Measurements from ENCODE around the gene PCDH11Y.
"Not testable (repeated sequence)": the region's sequence is repeated elsewhere in the genome, so short reads cannot be mapped to it uniquely, and the experiment has no call there.

DNA sequence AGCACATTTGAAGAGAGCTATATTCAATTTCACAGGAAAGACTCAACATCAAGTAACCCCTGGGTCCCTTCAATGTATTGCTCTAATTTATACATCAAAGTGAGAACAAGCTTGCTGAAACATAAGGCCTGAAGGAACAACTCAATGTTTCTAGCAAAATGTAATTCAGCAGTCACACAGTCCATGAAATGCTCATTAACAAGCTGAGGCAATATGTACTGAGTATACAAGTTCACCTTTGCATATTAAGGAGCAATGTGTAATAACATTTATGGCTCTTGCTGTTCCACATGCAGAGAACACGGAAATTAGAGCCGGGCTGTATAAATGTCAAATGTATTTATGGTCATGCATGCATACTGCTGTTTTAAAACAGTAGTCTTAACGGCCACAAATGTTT is 342.1 kb downstream of the PCDH11Y start:
- TF ChIP-seq, protein P1, sequence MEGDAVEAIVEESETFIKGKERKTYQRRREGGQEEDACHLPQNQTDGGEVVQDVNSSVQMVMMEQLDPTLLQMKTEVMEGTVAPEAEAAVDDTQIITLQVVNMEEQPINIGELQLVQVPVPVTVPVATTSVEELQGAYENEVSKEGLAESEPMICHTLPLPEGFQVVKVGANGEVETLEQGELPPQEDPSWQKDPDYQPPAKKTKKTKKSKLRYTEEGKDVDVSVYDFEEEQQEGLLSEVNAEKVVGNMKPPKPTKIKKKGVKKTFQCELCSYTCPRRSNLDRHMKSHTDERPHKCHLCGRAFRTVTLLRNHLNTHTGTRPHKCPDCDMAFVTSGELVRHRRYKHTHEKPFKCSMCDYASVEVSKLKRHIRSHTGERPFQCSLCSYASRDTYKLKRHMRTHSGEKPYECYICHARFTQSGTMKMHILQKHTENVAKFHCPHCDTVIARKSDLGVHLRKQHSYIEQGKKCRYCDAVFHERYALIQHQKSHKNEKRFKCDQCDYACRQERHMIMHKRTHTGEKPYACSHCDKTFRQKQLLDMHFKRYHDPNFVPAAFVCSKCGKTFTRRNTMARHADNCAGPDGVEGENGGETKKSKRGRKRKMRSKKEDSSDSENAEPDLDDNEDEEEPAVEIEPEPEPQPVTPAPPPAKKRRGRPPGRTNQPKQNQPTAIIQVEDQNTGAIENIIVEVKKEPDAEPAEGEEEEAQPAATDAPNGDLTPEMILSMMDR (IDR thresholded peaks at IDR 0.05) = not testable (repeated sequence)
- not testable (repeated sequence) for TF ChIP-seq POLR2AphosphoS5, POLR2A (IDR thresholded peaks at IDR 0.05)

Data from prostate gland (tissue), 2 donors.